ENCODE measurements around the gene KRTAP12-3.
"Not testable (repeated sequence)": the region's sequence is repeated elsewhere in the genome, so short reads cannot be mapped to it uniquely, and the experiment has no call there.

The KRTAP12-3 gene

GRCh38 chr21:44650973-44651675 is 6.6 kb upstream of the KRTAP12-3 start:
- no peak for DNase-seq (ENCODE audit: low read depth)

GRCh38 chr21:44653123-44653522 is 4.6 kb upstream of the KRTAP12-3 start:
- DNase-seq (ENCODE audit: low read depth), result no peak

- DNase-seq (ENCODE audit: low read depth), result no peak
Observed at GRCh38 chr21:44653656-44654575, 3.8 kb upstream of the KRTAP12-3 start.

GRCh38 chr21:44654576-44655175 is 3.1 kb upstream of the KRTAP12-3 start, which contains the start of gene KRTAP12-4:
TSS of gene KRTAP12-4 (minus strand) at chr21:44654659. CDS start at chr21:44654614, 45 bp downstream.
- no peak for DNase-seq (ENCODE audit: low read depth)

- DNase-seq (ENCODE audit: low read depth), result no peak
Observed at GRCh38 chr21:44656868-44657267, 864 bp upstream of the KRTAP12-3 start.

DNA sequence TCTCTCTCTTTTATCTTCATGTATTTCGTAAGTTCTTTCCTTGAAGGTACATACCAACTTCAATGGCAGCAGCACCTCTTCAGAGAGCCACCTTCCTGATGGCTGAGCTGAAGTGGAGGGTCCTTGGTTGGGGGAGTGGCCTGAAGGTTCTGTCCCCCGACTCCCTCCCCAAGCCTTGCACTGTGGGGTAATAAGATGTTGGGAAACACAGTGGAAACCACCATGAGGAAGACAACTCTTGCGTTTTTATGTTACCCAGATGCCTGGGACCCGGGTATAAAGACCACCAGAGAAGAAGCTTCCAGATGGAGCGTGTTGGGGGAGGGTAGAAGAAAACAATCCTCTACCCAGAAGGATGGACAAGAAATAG is 794 bp downstream of the KRTAP12-3 start:
- DNase-seq (ENCODE audit: low read depth), result no peak

DNA sequence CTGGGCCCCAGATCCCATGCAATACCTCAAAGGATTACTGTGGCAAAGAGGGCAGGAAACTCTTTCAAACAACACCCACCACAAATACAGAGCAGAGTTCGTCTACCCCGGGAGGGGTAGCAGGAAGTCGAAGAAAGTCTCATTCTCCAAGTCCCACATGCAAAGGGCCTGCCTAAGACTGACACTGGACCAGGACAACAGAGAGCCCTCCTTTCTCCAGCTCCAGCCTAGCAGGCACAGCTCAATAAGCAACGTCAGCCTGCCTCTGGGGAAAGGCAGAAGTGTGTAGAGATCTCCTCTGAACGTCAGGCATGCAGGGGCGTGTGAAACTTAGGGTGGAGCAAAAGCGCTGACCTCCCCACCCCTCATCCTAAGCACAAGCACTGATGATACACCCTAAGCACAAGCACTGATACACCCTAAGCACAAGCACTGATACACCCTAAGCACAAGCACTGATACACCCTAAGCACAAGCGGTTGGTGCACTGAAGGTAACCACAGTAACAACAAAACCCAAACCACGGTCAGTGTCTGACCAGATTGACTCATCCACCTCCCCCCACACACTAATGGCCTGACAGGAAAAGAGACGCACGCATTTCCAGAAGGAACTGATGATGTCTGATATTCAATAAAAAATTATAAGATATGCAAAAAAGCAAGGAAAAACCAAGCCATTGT is 1.3 kb downstream of the KRTAP12-3 start:
- no peak for DNase-seq (ENCODE audit: low read depth)

DNA sequence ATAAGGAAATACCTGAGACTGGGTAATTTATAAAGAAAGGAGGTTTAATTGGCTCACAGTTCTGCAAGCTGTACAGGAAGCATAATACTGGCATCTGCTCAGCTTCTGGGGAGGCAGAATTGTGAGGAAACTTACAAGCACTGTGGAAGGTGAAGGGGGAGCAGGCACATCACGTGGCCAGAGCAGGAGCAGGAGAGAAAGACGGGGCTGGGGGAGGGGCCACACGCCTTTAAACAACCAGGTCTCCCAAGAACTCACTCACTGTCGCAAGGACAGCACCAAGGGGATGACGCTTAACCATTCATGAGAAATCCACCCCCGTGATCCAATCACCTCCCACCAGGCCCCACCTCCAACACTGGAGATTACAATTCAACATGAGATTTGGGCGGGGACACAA is 3.8 kb downstream of the KRTAP12-3 start:
- DNase-seq (ENCODE audit: low read depth), result not testable (repeated sequence)

DNA sequence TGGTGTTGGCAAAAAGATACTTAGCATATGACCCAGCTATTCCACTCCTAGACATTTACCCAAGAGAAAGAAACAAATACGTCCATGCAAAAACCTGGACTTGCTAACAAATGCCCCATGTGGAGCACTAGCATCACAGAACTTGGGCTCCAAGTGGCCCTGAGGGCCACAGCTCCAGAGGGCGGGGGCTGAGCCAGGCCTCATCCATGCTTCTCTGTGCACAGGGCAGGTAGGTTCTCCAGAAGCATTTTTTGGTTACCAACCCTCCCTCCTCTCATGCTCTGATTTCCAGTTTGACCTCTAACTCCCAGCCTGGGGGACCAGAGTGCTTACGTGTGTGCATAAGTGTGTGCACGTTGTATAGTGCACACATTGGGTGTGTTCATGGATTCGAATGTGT is 7.0 kb downstream of the KRTAP12-3 start:
- DNase-seq (ENCODE audit: low read depth), result no peak

- no peak for DNase-seq (ENCODE audit: low read depth)
Observed at GRCh38 chr21:44666401-44667320, 8.9 kb downstream of the KRTAP12-3 start, which contains the start of gene KRTAP12-2. TSS of gene KRTAP12-2 (minus strand) at chr21:44666927. CDS start at chr21:44666886, 41 bp downstream.

- DNase-seq (ENCODE audit: low read depth), result no peak
Observed at GRCh38 chr21:44667612-44668011, 9.9 kb downstream of the KRTAP12-3 start.

DNA sequence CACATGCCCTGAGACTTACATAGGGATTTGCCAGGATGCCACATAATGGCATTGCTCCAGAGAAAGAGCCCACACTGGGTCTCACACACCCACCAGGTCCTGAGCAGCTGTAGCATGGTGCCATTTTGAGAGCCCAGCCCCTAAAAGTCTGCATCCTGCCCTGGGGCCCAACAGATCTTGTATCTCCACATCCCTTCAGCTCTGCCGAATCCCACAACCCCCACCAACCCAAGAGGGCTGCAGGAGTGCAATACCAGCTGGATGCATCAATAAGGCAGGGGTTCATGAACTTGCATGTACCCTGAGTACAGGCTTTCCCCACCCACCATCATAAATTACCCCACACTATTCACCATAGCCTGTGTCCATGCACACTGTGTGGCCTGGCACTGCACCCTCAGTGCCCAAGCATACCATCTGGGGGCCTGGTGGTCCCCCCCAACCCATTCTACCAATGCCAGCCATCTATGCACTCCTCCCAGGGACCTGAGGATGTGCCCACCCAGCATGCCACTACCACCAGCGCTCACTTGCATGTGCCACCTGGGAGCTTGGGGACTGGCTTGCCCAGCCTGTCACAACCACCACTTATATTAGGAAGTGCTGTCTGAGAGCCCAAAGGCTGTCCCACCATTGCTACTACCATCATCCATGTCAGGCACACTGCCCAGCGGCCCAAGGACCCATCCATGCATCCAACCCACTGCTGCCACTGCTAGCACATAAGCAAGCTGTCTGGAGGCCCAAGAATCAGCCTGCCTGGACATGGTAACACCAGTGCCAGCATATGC is 13.1 kb downstream of the KRTAP12-3 start:
- DNase-seq (ENCODE audit: low read depth), result no peak

DNA sequence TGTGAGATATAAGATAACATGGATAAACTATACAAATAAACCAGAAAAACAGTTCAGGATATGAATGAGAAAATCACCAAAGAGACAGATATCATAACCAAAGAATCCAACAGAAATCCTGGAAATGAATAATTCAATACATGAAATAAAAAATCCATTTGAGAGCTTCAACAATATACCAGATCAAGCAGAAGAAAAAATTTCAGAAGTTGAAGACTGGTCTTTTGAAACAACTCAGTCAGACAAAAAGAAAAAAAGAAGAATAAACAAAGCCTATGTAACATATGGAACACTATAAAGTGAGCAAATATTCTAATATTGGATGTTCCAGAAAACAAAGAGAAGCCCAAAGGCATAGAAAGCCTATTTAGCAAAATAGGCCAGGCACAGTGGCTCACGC is 14.2 kb downstream of the KRTAP12-3 start:
- DNase-seq (ENCODE audit: low read depth), result no peak

DNA sequence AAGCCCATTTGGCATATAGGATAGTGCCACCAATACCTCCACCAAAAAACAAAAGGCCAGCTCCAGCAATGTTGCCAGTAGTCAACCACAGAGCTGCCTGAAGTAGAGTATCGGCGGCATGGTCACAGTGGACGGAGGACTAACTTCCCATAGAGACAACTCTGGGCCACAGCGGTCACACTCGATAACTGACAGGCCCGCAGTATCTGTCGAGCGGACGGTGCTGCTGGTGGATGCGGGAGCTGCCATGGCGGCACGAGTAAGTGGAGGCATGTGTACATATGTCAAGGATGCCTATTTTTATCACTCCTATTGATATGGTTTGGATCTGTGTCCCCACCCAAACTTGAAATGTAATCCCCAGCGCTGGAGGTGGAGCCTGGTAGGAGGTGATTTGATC is 20.1 kb downstream of the KRTAP12-3 start:
- DNase-seq (ENCODE audit: low read depth), result no peak

DNA sequence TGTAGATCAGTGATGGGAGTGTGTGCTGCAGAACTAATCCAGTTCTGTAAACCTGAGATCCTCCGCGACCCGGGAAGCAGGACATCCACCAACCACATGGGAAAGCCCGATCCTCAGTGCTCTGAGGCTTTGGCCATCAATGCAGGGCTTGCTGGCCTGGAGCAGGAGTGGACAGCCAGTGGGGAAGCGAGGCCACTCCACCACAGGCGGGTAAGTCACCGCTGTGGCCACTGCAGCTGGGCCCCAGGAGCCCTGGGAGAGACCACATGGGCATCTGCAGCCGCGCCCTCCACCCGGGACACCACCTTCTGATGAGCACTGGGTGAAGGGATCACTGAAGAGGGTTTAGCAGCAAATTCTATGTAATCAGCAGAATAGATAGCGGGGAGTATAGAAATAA is 23.4 kb downstream of the KRTAP12-3 start:
- DNase-seq (ENCODE audit: low read depth), result no peak

DNA sequence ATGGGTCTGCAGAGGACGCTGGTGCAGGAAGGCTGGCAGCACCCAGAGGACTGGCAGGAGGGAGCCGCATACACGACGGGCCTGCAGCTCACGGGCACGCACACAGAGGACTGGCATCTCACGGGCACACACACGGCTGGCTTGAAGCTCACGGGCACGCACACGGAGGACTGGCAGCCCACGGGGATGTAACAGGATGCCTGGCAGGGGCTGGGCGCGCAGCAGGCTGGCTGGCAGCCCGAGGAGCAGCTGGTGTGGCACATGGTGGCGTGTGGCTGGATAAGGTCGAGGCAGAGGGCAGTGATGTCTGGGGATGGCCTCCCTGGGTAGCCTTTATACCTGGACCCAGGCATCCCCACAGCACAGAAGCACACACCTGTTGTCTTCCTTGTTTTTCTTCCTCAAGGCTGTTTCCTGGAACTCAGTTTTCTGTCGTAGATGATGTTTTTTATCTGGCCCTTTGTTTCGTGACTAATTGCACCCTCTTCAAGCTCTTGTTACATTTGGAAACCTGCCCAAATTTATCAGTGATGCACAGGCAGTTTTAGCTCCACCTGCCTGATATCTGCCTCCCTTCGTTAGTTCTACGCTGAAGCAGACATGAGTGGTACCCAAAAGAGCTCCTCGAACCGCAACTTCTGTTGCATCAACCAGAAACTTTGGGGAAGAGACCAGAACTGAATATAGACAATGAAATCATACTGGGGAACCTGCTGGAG is 24.3 kb downstream of the KRTAP12-3 start, which contains the start of gene KRTAP12-1:
TSS of gene KRTAP12-1 (minus strand) at position 303 of the 719 bp plus-strand sequence. CDS start at position 263, 40 bp downstream.
- no peak for DNase-seq (ENCODE audit: low read depth)

DNA sequence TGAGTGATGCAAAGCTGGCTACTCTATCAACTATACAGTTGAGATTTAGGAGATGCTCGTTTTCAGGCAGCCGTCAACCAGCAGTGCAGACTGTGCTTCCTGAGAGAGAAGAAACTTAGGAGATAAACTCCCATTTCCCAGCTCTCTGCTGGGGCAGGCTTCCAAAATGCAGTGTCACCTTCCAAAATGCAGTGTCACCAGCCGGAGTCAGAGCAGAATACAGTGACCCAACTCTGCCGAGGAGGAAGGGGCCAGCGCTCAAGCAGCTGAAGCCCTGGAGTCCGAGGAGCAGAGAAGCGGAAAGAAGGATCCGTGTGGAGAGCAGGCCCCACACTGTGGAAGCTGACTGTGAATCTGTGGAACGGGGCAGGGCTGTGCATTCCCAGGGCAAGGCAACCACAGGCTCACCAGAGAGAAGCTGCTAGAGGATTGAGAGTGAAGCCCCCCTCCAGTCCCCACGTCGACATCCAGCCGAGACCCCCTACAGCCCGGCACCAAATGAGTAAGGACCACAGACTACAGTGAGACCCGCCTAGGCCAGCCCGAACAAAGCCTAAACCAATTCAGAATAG is 24.9 kb downstream of the KRTAP12-3 start:
- no peak for DNase-seq (ENCODE audit: low read depth)

- DNase-seq (ENCODE audit: low read depth), result no peak
Observed at GRCh38 chr21:44684077-44684476, 26.3 kb downstream of the KRTAP12-3 start.

DNA sequence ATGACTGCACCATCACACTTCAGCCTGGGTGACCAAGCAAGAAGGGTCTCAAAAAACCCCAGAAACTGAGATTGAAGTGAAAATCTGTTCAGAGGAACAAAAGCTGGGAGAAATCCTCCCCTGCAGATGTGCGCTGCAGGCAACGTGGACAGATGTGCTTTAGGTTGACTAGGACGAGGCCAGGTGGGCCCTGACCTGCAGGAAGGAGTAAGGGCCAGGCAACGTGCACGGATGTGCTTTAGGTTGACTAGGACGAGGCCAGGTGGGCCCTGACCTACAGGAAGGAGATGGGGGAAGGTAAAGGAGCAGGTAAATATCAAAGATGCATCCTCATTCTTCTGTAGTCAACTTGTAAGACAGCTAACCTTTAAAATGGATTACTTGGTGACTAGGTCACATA is 26.8 kb downstream of the KRTAP12-3 start:
- no peak for DNase-seq (ENCODE audit: low read depth)
